Activated CD8-positive, alpha-beta memory T cell treated with anti-CD3 and anti-CD28 coated beads, Interleukin-2, amount 50 U/mL, for 24 hours (primary cell): Measurements from ENCODE around the gene CITED4.
A peak's percentile ranks its signal among the peaks of the same experiment; 100 is the strongest.

Source experiments
- DNase-seq: peaks from one replicate; pipeline ENCODE4 v3.0.0-alpha.2; 2020; ENCODE audit errors: extremely low read depth

The CITED4 gene

GRCh38 chr1:40853113-40853884 is 8.9 kb downstream of the CITED4 start:
- DNase-seq = no peak

GRCh38 chr1:40851643-40852042 is 10.5 kb downstream of the CITED4 start:
- DNase-seq = no peak

- DNase-seq = peak; percentile 49
Measured at GRCh38 chr1:40849801-40850592, 12.2 kb downstream of the CITED4 start.

- no peak for DNase-seq
Measured at GRCh38 chr1:40848530-40849189, 13.5 kb downstream of the CITED4 start.

GRCh38 chr1:40847023-40847745 is 15.0 kb downstream of the CITED4 start:
- no peak for DNase-seq

GRCh38 chr1:40845895-40846294 is 16.3 kb downstream of the CITED4 start:
- no peak for DNase-seq

DNA sequence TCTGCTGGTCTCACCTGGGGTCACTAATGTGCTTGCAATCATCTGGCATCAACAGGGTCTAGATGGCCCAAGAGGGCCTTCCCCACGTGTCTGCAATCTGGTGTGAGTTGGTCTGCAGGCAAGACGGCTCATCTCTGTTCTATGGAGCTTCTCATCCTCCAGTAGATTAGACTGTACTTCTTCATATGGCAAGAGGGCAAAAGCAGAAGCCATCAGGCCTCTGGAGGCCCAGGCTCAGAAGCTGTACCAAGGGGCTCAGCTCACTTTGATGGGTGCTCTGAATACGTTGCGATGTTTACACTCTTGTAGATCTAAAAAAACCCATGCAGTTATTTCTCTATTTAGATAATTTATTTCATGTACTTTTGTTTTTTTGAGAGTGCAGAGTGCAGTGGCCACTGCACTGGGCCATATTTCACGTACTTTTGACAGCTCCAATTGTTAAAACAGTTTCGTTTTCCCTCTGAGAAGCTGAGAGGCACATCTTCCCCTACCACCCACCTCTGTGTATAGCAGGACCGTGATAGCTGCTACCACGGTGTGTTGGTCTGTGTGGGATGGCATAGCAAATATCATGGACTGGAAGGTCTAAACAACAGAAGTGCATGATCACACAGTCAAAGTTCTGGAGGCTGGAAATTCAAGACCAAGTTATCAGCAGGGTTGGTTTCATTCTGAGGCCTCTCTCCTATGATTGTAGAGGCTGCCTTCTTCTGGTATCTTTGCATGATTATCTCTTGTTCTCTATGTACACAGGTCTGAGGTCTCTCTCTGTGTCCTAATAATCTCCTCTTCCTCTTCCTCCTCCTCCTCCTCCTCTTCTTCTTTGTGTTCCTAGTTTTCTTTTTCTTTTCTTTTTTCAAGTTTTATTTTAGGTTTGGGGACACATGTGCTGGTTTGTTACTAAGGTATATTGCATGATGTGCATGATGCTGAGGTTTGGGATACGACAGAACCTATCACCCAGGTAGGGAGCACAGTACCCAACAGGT is 17.0 kb downstream of the CITED4 start:
- DNase-seq = no peak

DNA sequence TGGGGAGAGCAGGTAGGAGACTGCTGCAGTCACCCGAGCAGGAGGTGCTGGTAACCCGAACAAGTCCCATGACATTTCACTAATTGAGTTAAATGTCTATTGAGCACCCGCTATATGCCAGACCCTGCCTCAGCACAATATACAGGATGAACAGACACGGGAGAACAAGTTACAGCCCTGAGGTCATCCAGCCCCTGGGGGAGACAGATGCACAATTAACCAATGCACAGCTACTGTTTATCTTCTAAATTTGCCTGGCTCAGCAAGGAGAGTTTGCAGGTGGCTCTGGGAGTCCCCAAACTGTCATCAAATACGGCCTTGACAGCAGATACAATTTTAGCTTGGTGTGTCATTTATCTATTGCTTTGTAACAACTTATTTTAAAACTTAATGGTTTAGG is 18.1 kb downstream of the CITED4 start:
- DNase-seq = no peak

- no peak for DNase-seq
Measured at GRCh38 chr1:40842691-40843090, 19.5 kb downstream of the CITED4 start.

DNA sequence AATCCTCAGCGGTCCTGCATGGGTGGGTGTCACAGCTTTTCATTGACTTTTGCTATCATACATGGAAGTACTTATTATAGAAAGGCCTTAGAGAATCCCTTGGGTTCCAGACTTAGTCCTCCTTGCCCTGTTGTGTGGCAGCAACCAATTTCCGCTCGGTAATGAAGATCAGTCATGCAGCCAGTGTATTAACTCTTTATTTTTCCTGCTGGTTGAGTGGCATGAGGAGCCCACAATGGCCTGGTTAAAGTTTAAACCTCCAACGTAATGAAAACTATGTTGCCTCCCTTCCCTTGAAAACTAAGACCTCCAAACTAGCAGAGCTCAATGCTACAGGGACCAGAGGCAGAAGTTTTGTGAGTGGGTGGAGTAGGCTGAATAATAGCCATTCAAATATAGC is 20.0 kb downstream of the CITED4 start:
- no peak for DNase-seq

DNA sequence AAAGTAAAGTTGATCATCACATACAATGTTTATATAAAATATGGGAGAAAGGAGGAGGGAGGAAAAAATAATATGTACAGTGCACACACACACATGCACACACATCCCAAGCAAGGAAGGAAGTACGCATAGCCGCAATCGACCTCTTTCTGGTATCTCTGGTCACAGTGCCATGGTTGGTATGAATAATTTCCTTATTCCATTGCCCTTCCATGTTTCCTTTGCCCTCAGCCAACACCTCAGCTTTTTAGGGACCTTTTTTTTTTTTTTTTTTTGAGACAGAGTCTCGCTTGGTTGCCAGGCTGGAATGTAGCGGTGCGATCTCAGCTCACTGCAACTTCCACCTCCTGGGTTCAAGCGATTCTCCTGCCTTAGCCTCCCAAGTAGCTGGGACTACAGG is 20.6 kb downstream of the CITED4 start:
- DNase-seq = no peak

DNA sequence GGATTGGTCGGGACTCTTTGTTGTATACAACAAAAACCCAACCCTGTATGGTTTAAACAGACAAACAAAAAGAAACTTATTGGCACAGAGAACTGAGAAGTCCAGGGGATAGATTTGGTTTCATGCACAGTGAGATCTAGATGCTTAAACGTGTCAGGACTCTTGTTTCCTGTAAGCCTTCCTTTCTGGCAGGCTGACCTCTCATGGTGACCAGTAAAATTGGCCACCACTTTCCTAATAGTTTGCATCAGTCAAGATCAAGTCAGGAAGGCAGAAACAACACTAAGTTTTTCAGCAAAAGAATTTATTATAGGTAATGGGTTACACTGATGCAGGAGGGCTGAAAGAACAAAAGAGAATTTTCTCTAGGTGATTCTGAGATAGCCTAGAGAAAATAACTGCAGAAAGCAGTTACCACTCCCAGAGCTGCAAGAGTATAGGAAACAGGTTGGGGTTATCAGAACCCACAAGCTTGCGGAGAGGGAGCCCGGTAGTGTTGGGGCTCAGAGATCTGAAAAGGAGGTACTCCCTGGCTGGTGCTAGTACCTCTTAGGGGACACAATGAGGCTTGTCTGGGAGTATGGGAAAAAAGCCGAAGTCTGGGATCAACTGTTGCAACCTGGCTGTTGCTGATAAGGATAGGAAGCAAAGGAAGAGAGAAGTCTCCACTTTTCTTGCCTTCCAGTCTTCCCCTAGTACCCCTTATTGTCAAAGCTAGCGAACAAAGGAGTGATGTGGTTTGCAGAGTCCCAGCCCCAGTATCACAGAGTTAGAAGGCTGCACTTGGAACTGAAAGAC is 21.4 kb downstream of the CITED4 start:
- no peak for DNase-seq

DNA sequence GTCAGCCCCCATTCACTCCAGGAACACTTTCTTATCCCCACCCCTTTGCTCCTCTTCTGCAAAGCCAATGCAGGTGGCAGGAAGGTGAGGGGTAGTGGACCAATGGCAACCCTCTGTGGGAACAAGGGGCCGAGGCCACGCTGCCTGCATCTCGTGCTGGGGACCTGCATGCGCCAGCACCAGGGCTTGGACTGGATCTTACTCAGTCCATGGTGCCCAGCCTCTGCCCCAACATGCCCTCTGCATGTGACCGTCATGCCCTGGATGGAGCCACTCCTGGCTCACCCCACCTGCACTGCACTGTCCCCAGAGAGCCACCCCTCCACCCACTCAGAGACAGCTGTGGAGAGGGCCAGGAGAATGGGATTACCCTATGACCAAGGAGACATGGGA is 22.2 kb downstream of the CITED4 start:
- DNase-seq = no peak

DNA sequence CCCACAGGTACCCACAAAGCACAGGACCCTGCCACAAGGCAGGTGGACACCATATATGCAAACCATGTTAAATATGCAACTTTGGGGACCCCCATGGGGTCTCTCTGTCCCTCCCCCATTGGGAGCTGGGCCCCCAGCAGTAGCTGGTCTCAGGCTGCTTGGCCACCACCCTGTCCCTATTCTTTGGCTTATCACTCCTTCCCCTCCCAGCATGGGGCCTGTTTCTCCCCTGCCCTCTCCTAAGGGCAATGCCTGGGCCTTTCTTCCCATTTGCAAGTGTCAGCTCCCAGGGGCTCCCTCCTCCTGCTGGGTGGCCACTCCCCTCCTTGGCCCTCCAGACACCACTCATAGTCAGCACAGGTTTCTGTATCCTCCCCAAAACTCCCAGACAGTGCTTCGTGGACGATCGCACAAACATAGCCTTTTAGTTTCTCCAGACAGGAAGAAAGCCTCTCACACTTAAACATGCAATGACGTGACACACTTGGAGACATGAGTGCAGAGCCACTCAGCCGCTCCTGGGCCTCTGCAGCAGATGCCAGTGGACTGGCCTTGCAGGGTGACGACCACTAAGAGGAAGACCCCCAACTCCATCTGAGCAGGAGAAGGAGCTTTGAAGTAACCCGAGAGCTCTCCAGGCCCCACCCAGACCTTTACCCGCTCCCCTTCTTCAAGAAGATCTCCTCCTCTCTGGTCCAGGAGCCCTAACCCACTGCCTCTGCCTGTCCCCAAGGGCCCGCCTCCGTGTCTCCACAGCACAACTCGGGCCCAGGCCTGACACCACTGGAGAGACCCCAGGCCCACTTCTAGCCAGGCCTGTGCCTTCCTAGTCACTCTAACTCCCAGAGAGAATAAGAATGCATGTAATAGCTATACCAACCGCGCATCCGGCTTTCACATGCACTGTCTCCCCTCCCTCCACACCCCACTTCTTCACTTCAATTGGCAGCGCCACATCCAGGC is 22.9 kb downstream of the CITED4 start:
- no peak for DNase-seq

GRCh38 chr1:40838045-40838979 is 23.9 kb downstream of the CITED4 start:
- no peak for DNase-seq

- no peak for DNase-seq
Measured at GRCh38 chr1:40837601-40838000, 24.6 kb downstream of the CITED4 start.

DNA sequence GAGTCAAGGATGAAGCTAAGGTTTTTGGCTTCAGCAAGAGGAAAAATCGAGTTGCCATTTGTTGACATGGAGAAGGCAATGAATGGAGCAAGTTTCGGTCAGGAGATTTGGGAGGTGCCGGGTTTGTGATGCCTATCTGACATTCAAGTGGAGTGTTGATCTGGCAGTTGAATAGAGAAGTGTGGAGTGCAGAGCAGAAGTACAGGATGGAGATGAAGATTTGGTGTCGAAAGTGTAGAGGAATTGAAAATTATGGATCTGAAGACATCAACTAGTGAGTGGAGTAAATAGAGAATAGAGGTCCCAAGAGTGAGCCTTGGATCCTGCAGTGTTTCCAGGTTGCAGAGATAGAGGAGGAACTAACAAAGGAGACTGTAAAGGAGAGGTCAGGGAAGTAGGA is 25.9 kb downstream of the CITED4 start:
- DNase-seq = no peak
